K562 (cell line): ENCODE data around the gene MYO3B. TPM values are rescaled to one million over a fixed set of nuclear protein-coding genes. Genes with fewer than 3 reads are reported as not detected.

Experiments used
- ATAC-seq: fragments of 200-7000 bp; cut with Tn5 transposase; 3 replicates; pipeline ENCODE4 v1.9.1; 2020; ENCODE audit warnings: moderate library complexity
- BruUV-seq: library from RNA; stranded (reverse); fragments of 400-500 nt; replicated peaks from 2 replicates; lab custom pipeline; 2021; lab: Mats Ljungman, UMichigan
- CTCF ChIA-PET: fragments of 300-600 bp; formaldehyde crosslinking; extraction: SDS; loops from one replicate; lab custom pipeline; 2021; ENCODE audit warnings: low intra/inter-chr PET ratio; lab: Yijun Ruan, JAX
- POLR2A ChIA-PET: fragments of 300-600, 350-650 bp; sonication (Branson Sonifier 250); formaldehyde crosslinking; extraction: SDS; loops from one replicate; lab custom pipeline; 2021; ENCODE audit warnings: antibody characterized with exemption, inconsistent platforms; lab: Yijun Ruan, JAX
- DNase-seq, 4 experiments: peaks; one replicate each; pipeline versions ENCODE4 v3.0.0 to v3.0.0-alpha.2; 2011 to 2018; ENCODE audit warnings: low spot score in 3 of 4, mixed read lengths in 3 of 4; ENCODE audit errors: extremely low read depth in 1 of 4
- FAIRE-seq: peaks from 2 replicates; lab custom pipeline; 2011; peaks lifted over from hg19 to GRCh38; lab: Jason Lieb, UNC
- H2AFZ ChIP-seq: 2 replicates; pipeline ENCODE4 v1.6.0; 2011; ENCODE audit warnings: low read depth, low read length, control low read depth, inconsistent platforms
- H3K27ac ChIP-seq: fragments of 200-600 bp; 3 replicates; pipeline ENCODE4 v1.8.0; 2011; ENCODE audit warnings: low read depth, mild to moderate bottlenecking, control low read depth, inconsistent platforms, low read length, moderate library complexity, mixed read lengths; ENCODE audit errors: extremely low read depth
- H3K27me3 ChIP-seq, 2 experiments: fragments of 300-600 bp in 1 of 2; 2 replicates in 1 of 2; 3 replicates in 1 of 2; pipeline versions ENCODE4 v1.6.0 to v1.8.0; 2011; ENCODE audit warnings: inconsistent platforms in 2 of 2, low read length in 2 of 2, mild to moderate bottlenecking in 1 of 2, mixed read lengths in 1 of 2, moderate library complexity in 1 of 2; ENCODE audit not compliant: control insufficient read depth in 2 of 2, insufficient read depth in 2 of 2
- H3K36me3 ChIP-seq: fragments of 300-600 bp; 3 replicates; pipeline ENCODE4 v1.8.0; 2011; ENCODE audit warnings: mild to moderate bottlenecking, low read length, inconsistent platforms; ENCODE audit not compliant: control insufficient read depth, insufficient read depth
- H3K4me1 ChIP-seq, 2 experiments: fragments of 200-600 bp in 1 of 2; replicated peaks in 1 of 2; 2 replicates in 1 of 2; 3 replicates in 1 of 2; pipeline versions ENCODE4 v1.5.1 to v1.8.0; 2011; ENCODE audit warnings: inconsistent platforms in 2 of 2, low read length in 2 of 2, mild to moderate bottlenecking in 1 of 2, mixed read lengths in 1 of 2, moderate library complexity in 1 of 2; ENCODE audit not compliant: control insufficient read depth in 2 of 2, insufficient read depth in 2 of 2
- H3K4me2 ChIP-seq: 2 replicates; pipeline ENCODE4 v1.6.1; 2011; ENCODE audit warnings: low read length, control low read depth, inconsistent platforms, mixed read lengths; ENCODE audit not compliant: insufficient read depth
- H3K4me3 ChIP-seq: fragments of 200-600 bp; sonication (generic), shearing (Covaris generic); 2 replicates; pipeline ENCODE4 v1.5.1; 2016; ENCODE audit warnings: control low read depth, inconsistent platforms
- H3K79me2 ChIP-seq: fragments of 200-600 bp; 3 replicates; pipeline ENCODE4 v1.8.0; 2011; ENCODE audit warnings: low read length, inconsistent platforms; ENCODE audit not compliant: control insufficient read depth, insufficient read depth
- H3K9ac ChIP-seq, 2 experiments: 2 replicates each; pipeline versions ENCODE4 v1.6.0 to v1.6.1; 2011; ENCODE audit warnings: low read depth in 2 of 2, low read length in 2 of 2, control low read depth in 1 of 2, inconsistent platforms in 1 of 2, mild to moderate bottlenecking in 1 of 2, mixed read lengths in 1 of 2; ENCODE audit not compliant: insufficient read depth in 1 of 2
- H3K9me1 ChIP-seq: one replicate; pipeline ENCODE4 v1.6.0; 2011; ENCODE audit warnings: inconsistent platforms, mild to moderate bottlenecking, low read length, moderate library complexity; ENCODE audit not compliant: control insufficient read depth, insufficient read depth
- H3K9me3 ChIP-seq: replicated peaks from 2 replicates; pipeline ENCODE4 v1.5.1; 2011; ENCODE audit warnings: low read depth, low read length, inconsistent platforms; ENCODE audit not compliant: control insufficient read depth, insufficient read depth
- H4K20me1 ChIP-seq: replicated peaks from 2 replicates; pipeline ENCODE4 v1.6.1; 2011; ENCODE audit warnings: low read length, inconsistent platforms, mixed read lengths; ENCODE audit not compliant: control insufficient read depth, insufficient read depth
- E2F1 ChIP-seq: sonication (generic); formaldehyde crosslinking; IDR thresholded peaks from 2 replicates; pipeline ENCODE4 v1.8.1; 2023; ENCODE audit warnings: mild to moderate bottlenecking, missing genetic modification reagents, moderate library complexity
- ETS2 ChIP-seq: IDR thresholded peaks from 2 replicates; pipeline ENCODE4 v1.6.1; 2016; ENCODE audit warnings: borderline replicate concordance, missing genetic modification characterization, mild to moderate bottlenecking, moderate library complexity, missing compliant biosample characterization; ENCODE audit not compliant: poor library complexity, severe bottlenecking
- SREBF2 ChIP-seq: sonication (generic); formaldehyde crosslinking; IDR thresholded peaks from 2 replicates; pipeline ENCODE4 v1.4.0; 2020; ENCODE audit warnings: mild to moderate bottlenecking, missing genetic modification reagents
- WHSC1 ChIP-seq: IDR thresholded peaks from one replicate; pipeline ENCODE4 v1.6.1; 2012; ENCODE audit warnings: low read length, control low read depth, inconsistent platforms
- WGBS: fragments of 100-300 bp; shearing (Covaris generic); methylation state at CpG from one replicate; pipeline ENCODE4 v1.1.6; 2016; ENCODE audit warnings: low coverage, mixed read lengths; ENCODE audit not compliant: insufficient coverage; ENCODE audit errors: missing lambda C conversion rate; 5-methylcytosine and 5-hydroxymethylcytosine counted together
- in situ Hi-C: fragments of 300-500 bp; cut with MboI; formaldehyde crosslinking; loops from 4 replicates; pipeline ENCODE4 v1.15.0; 2018; ENCODE audit warnings: inconsistent platforms, mixed read lengths
- intact Hi-C: fragments of 100-400 bp; cut with micrococcal nuclease; formaldehyde crosslinking; loops from 2 replicates; pipeline ENCODE4 v1.14.2; 2022
- polyA plus RNA-seq, 8 experiments: library from polyadenylated mRNA; depleted of rRNA in 4 of 8; stranded (reverse) in 5 of 8; unstranded in 3 of 8; fragments of >200 nt; fragmentation: Nextera tagmentation in 2 of 8; fragmentation: Illumina TruSeq in 1 of 8; extraction: Ambion mirVana in 2 of 8; extraction: Trizol in 1 of 8; gene quantifications; 2 replicates each; pipeline versions ENCODE4 v1.2.1 to v1.2.3, GENCODE V29; 2011 to 2014; ENCODE audit warnings: inconsistent platforms in 1 of 8, missing spikeins in 1 of 8
- total RNA-seq, 7 experiments: library from RNA; depleted of rRNA in 6 of 7; stranded (reverse); fragments of >200 nt in 6 of 7; fragmentation: Illumina TruSeq in 2 of 7; extraction: Trizol in 2 of 7; gene quantifications; 2 replicates each; pipeline versions ENCODE4 v1.2.1 to v1.2.3, GENCODE V29; 2011 to 2021; ENCODE audit warnings: low replicate concordance in 1 of 7
- TF ChIP-seq, protein P1 (sequence below): fragments of 250-450 bp; sonication (Bioruptor Pico); IDR thresholded peaks from 2 replicates; pipeline ENCODE4 v1.8.0; 2022; ENCODE audit warnings: moderate library complexity, mild to moderate bottlenecking, inconsistent platforms
- TF ChIP-seq, protein P2 (sequence below), 2 experiments: fragments of 450-650 bp; IDR thresholded peaks; 2 replicates each; pipeline ENCODE4 v1.6.1; 2016; ENCODE audit warnings: mild to moderate bottlenecking in 2 of 2, borderline replicate concordance in 1 of 2, low read depth in 1 of 2, moderate library complexity in 1 of 2
- TF ChIP-seq, protein P3 (sequence below), 3 experiments: fragments of 200-800 bp in 1 of 3; sonication (Bioruptor generic) in 1 of 3; sonication (generic) in 1 of 3; formaldehyde crosslinking in 1 of 3; IDR thresholded peaks; 2 replicates each; pipeline versions ENCODE4 v1.6.1 to v1.8.0; 2016 to 2022; ENCODE audit warnings: mild to moderate bottlenecking in 2 of 3, missing compliant biosample characterization in 2 of 3, missing genetic modification characterization in 2 of 3, missing genetic modification reagents in 1 of 3

MYO3B gene
- total and polyA plus RNA-seq, 9 of the 15 experiments (the other 6 are each of a cell fraction or from before 2014, with no cell fraction given) = 2.7 to 6.5 (median 3.6) TPM

GRCh38 chr2:170202437-170202836 lies 24.5 kb downstream of the MYO3B start:
- intact Hi-C loops = no loop called here
- no TSS peak for BruUV-seq
- no peak for FAIRE-seq
- no peak overlapping the region for H3K4me2 ChIP-seq
- ATAC-seq = no peak
- in situ Hi-C loops = no loop called here
- POLR2A ChIA-PET = interaction anchor here (0.7 to 1.5 kb wide), 4 partner anchors 11 to 38 kb away, joined by 3 to 4 read pairs (median 3); no protein-coding TSS in a partner anchor
- peak overlapping the region; percentile 35; the same call in 1 of the 2 replicates for H2AFZ ChIP-seq
- H3K9ac ChIP-seq = no peak overlapping the region
- H3K9me3 ChIP-seq = no peaks in the 10 kb centered on the region
- H3K36me3 ChIP-seq = no peaks in the 10 kb centered on the region
- no peaks in the 10 kb centered on the region for H3K79me2 ChIP-seq
- H4K20me1 ChIP-seq = no peaks in the 10 kb centered on the region
- H3K4me1 ChIP-seq = peaks cover 0 to 19% of the 10 kb centered on the region in 2 experiments; a peak in 4 of 5 replicates
- no peaks in the 10 kb centered on the region for H3K27me3 ChIP-seq
- DNase-seq = no peak
- WGBS = 50% methylated on average over 1 of the region's 1 CpG
- CTCF ChIA-PET = no interaction called here
- no peak overlapping the region for H3K27ac ChIP-seq
- H3K9me1 ChIP-seq = no peaks in the 10 kb centered on the region
- no peak overlapping the region for H3K4me3 ChIP-seq
- TF ChIP-seq, protein P1, sequence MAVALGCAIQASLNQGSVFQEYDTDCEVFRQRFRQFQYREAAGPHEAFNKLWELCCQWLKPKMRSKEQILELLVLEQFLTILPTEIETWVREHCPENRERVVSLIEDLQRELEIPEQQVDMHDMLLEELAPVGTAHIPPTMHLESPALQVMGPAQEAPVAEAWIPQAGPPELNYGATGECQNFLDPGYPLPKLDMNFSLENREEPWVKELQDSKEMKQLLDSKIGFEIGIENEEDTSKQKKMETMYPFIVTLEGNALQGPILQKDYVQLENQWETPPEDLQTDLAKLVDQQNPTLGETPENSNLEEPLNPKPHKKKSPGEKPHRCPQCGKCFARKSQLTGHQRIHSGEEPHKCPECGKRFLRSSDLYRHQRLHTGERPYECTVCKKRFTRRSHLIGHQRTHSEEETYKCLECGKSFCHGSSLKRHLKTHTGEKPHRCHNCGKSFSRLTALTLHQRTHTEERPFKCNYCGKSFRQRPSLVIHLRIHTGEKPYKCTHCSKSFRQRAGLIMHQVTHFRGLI (CRISPR knock-in tag) = no peak
- TF ChIP-seq ETS2 (tag) (no peak), WHSC1 (no peak), E2F1 (CRISPR knock-in tag) (no peak), SREBF2 (no peak)
- TF ChIP-seq, protein P2, sequence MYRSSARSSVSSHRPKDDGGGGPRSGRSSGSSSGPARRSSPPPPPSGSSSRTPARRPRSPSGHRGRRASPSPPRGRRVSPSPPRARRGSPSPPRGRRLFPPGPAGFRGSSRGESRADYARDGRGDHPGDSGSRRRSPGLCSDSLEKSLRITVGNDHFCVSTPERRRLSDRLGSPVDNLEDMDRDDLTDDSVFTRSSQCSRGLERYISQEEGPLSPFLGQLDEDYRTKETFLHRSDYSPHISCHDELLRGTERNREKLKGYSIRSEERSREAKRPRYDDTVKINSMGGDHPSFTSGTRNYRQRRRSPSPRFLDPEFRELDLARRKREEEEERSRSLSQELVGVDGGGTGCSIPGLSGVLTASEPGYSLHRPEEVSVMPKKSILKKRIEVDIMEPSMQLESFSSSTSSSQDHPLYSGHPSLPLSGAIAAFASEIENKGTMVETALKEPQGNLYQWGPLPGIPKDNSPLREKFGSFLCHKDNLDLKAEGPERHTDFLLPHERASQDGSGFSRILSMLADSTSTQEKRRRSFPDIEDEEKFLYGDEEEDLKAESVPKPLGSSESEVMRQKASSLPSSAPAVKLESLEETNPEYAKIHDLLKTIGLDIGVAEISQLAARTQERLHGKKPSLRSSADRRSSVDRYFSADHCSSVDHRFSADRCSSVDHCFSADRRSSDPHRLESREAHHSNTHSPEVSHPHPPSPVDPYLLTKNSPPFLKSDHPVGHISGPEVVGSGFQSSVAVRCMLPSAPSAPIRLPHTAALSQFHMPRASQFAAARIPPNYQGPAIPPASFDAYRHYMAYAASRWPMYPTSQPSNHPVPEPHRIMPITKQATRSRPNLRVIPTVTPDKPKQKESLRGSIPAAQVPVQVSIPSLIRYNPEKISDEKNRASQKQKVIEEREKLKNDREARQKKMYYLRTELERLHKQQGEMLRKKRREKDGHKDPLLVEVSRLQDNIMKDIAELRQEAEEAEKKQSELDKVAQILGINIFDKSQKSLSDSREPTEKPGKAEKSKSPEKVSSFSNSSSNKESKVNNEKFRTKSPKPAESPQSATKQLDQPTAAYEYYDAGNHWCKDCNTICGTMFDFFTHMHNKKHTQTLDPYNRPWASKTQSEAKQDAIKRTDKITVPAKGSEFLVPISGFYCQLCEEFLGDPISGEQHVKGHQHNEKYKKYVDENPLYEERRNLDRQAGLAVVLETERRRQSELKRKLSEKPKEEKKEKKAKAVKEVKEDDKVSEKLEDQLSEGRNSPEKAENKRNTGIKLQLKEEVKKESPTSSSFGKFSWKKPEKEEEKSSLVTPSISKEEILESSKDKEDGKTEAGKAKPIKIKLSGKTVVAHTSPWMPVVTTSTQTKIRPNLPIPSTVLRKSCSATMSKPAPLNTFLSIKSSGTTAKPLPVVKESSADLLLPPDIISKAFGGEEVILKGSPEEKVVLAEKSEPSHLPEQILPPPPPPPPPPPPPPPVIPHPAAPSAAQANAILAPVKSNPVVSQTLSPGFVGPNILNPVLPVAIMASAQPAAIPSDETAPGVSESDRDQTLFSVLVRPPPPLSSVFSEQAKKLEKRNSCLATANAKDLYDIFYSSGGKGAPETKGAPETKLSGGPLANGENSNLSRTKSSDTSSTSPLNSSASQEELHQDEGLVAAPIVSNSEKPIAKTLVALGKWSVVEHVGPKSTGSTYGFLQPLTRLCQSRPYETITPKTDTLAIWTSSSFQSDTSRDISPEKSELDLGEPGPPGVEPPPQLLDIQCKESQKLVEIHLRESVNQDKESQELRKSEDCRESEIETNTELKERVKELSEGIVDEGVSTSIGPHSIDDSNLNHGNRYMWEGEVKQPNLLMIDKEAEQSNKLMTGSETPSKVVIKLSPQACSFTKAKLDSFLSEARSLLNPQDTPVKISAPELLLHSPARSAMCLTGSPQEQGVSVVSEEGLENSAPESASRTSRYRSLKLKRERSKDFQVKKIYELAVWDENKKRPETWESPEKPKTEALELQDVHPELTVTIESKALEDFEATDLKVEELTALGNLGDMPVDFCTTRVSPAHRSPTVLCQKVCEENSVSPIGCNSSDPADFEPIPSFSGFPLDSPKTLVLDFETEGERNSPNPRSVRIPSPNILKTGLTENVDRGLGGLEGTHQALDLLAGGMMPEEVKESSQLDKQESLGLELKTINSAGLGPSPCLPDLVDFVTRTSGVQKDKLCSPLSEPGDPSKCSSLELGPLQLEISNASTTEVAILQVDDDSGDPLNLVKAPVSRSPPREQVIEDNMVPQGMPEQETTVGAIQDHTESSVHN (IDR thresholded peaks at IDR 0.05; ENCODE audit: borderline replicate concordance in 1 of 2, low read depth in 1 of 2) = no peak
- TF ChIP-seq, protein P3, sequence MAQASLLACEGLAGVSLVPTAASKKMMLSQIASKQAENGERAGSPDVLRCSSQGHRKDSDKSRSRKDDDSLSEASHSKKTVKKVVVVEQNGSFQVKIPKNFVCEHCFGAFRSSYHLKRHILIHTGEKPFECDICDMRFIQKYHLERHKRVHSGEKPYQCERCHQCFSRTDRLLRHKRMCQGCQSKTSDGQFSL (CRISPR knock-in tag; IDR thresholded peaks at IDR 0.05) = no peak
- TF ChIP-seq, protein P3 (tag; IDR thresholded peaks at IDR 0.05) = no peak
